Measurements from ENCODE around the gene ACCS. TPM values are rescaled to one million over a fixed set of nuclear protein-coding genes. Genes with fewer than 3 reads are reported as not detected.

The ACCS gene
- total and polyA plus RNA-seq, 9 of the 15 experiments (the other 6 are each of a cell fraction or from before 2014, with no cell fraction given) = 4.2 to 25.9 (median 16.3) TPM

DNA sequence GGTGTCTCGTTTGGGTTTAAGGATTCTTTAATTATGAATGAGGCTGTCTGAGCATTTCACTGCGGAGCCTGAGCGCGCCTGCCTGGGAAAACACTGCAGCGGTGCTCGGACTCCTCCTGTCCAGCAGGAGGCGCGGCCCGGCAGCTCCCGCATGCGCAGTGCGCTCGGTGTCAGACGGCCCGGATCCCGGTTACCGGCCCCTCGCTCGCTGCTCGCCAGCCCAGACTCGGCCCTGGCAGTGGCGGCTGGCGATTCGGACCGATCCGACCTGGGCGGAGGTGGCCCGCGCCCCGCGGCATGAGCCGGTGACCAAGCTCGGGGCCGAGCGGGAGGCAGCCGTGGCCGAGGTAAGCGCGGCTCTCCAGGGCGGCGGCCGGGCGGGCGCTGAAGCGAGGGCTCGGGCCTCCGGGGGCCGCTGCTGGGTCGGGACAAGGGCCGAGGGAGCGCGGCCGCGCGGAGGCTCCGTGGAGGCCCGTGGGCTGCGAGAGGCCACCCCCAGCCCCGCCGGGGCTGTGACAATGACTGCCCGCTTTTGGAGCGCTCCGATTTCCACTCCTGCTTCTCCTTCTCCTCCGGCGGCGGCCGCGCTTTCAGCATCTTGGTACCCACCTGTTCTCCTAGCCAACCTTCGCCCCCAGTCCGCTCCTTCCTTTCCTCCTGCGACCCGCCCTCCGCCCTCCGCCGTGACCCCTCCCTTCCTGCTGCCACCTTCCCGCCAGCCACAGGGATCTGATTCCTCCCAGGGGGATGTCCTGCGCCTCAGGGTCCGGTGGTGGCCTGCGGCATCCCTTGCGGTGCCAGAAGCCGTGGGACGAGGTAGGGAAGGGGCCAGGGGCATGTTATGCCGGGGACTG is 29.7 kb downstream of the ACCS start, which contains the start of gene EXT2 (continued):
- no peak for TF ChIP-seq ILK (tag; IDR thresholded peaks at IDR 0.05; ENCODE audit: borderline replicate concordance, low read depth)
- no peak for TF ChIP-seq ZNF24 (IDR thresholded peaks at IDR 0.05)
- TF ChIP-seq PURB (CRISPR knock-in tag; IDR thresholded peaks at IDR 0.05; ENCODE audit: low read depth) = no peak
- TF ChIP-seq, protein P1, sequence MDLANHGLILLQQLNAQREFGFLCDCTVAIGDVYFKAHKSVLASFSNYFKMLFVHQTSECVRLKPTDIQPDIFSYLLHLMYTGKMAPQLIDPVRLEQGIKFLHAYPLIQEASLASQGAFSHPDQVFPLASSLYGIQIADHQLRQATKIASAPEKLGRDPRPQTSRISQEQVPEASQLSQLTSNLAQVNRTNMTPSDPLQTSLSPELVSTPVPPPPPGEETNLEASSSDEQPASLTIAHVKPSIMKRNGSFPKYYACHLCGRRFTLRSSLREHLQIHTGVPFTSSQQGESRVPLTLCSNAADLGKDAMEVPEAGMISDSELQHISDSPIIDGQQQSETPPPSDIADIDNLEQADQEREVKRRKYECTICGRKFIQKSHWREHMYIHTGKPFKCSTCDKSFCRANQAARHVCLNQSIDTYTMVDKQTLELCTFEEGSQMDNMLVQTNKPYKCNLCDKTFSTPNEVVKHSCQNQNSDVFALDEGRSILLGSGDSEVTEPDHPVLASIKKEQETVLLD (IDR thresholded peaks at IDR 0.05) = peak; percentile 67; the same call in 1 of the 2 replicates
- TF ChIP-seq ZNF589 (CRISPR knock-in tag; IDR thresholded peaks at IDR 0.05; ENCODE audit: low read depth) = no peak
- no peak for TF ChIP-seq MAFG (tag; conservative IDR thresholded peaks at IDR 0.05)
- TF ChIP-seq RHOXF2B (CRISPR knock-in tag; conservative IDR thresholded peaks at IDR 0.05) = 0 out of 2 replicates have a peak, but pooled peaks have one; percentile 10
- TF ChIP-seq RNF2 (IDR thresholded peaks at IDR 0.05) = no peak
- TF ChIP-seq NCOR1 (IDR thresholded peaks at IDR 0.05) = no peak
- no peak for TF ChIP-seq ZC3H11A (IDR thresholded peaks at IDR 0.05; ENCODE audit: low read depth, low read length)
- TF ChIP-seq, protein P2, sequence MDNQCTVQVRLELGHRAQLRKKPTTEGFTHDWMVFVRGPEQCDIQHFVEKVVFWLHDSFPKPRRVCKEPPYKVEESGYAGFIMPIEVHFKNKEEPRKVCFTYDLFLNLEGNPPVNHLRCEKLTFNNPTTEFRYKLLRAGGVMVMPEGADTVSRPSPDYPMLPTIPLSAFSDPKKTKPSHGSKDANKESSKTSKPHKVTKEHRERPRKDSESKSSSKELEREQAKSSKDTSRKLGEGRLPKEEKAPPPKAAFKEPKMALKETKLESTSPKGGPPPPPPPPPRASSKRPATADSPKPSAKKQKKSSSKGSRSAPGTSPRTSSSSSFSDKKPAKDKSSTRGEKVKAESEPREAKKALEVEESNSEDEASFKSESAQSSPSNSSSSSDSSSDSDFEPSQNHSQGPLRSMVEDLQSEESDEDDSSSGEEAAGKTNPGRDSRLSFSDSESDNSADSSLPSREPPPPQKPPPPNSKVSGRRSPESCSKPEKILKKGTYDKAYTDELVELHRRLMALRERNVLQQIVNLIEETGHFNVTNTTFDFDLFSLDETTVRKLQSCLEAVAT (IDR thresholded peaks at IDR 0.05) = no peak
- TF ChIP-seq RBM25 (IDR thresholded peaks at IDR 0.05; ENCODE audit: low read depth, low read length, severe bottlenecking) = no peak
- TF ChIP-seq PTBP1 (IDR thresholded peaks at IDR 0.05; ENCODE audit: low read depth, low read length) = no peak
- TF ChIP-seq, protein P3, sequence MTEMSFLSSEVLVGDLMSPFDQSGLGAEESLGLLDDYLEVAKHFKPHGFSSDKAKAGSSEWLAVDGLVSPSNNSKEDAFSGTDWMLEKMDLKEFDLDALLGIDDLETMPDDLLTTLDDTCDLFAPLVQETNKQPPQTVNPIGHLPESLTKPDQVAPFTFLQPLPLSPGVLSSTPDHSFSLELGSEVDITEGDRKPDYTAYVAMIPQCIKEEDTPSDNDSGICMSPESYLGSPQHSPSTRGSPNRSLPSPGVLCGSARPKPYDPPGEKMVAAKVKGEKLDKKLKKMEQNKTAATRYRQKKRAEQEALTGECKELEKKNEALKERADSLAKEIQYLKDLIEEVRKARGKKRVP (CRISPR knock-in tag; IDR thresholded peaks at IDR 0.05) = no peak
- no peak for TF ChIP-seq CBFA2T2 (conservative IDR thresholded peaks at IDR 0.05)
- no peak for TF ChIP-seq NR3C1 (CRISPR knock-in tag; IDR thresholded peaks at IDR 0.05)
- no peak for TF ChIP-seq ZSCAN32 (CRISPR knock-in tag; IDR thresholded peaks at IDR 0.05)
- no peak for TF ChIP-seq EZH2 (IDR thresholded peaks at IDR 0.05; ENCODE audit: borderline replicate concordance, low read depth, low read length)
- TF ChIP-seq CBX5 (IDR thresholded peaks at IDR 0.05; ENCODE audit: borderline replicate concordance, low read depth) = no peak
- no peak for TF ChIP-seq ETV5 (CRISPR knock-in tag; IDR thresholded peaks at IDR 0.05; ENCODE audit: low read depth)
- TF ChIP-seq BRF1 (IDR thresholded peaks at IDR 0.05; ENCODE audit: borderline replicate concordance, extremely low read depth, insufficient read length) = no peak
- no peak for TF ChIP-seq ZNF77 (CRISPR knock-in tag; IDR thresholded peaks at IDR 0.05)
- no peak for TF ChIP-seq HNRNPLL (IDR thresholded peaks at IDR 0.05; ENCODE audit: low read depth, low read length, poor library complexity, severe bottlenecking)
- TF ChIP-seq ZNF3 (CRISPR knock-in tag; IDR thresholded peaks at IDR 0.05) = no peak
